ENCODE results near the gene CLEC14A. TPM values are rescaled to one million over a fixed set of nuclear protein-coding genes. Genes with fewer than 3 reads are reported as not detected.

Gene CLEC14A
- total and polyA plus RNA-seq, 9 donors, result 7.6 to 34.9 (median 13.0) TPM

DNA sequence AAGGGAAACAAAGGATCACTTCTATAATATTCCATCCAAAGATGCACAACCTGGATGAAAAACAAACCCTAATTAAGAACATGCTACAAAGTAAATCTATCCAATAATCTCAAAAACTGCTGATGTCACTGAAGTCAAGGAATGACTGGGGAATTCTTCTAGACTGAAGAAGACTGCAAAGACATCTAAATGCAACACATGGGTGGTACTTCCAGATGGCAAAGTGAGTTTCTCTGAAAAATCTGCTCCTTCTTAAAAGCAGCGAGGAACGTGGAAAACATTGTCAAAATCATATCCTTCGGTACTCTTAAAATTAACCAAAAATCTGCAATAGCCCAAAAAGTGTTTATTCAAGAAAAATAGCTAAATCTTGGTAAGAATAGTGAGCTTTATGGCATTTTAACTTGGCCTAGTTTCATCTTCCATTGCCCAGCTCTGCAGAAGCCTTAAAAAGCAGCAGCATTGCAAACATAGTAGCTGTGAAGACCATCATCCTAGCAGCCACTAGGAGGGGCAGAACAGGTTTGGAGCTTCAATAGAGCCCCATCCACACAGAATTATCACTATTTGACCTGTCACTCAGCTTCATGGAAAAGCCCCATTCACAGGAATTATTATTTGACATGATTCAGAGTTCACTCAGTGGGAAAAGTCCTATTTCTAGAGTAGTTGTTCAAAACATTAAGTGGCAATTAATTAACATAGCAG lies 7.4 kb downstream of the CLEC14A start:
- Histone ChIP-seq H3K27me3 (no peaks in the 10 kb centered on the region), H3K27ac (no peak overlapping the region), H3K4me3 (no peak overlapping the region), H3K9me3 (no peaks in the 10 kb centered on the region), H3K4me1 (ENCODE audit: insufficient read depth) (no peaks in the 10 kb centered on the region), H3K36me3 (no peaks in the 10 kb centered on the region)
- intact Hi-C loops (cut with DNase I), result no loop called here
- 92 to 96% (median 96%) methylated on average over 3 of the region's 3 CpGs for WGBS, 3 donors
- DNase-seq, result no peak
- TF ChIP-seq EP300 (IDR thresholded peaks at IDR 0.05) (no peak), POLR2A (IDR thresholded peaks at IDR 0.05) (no peak), CTCF (IDR thresholded peaks at IDR 0.05) (no peak)

GRCh38 chr14:38243696-38244240 lies 12.1 kb downstream of the CLEC14A start:
- H3K9me3 ChIP-seq, result no peaks in the 10 kb centered on the region
- no peak overlapping the region for H3K4me3 ChIP-seq
- TF ChIP-seq CTCF (IDR thresholded peaks at IDR 0.05) (no peak), POLR2A (IDR thresholded peaks at IDR 0.05) (no peak), EP300 (IDR thresholded peaks at IDR 0.05) (no peak)
- WGBS, 3 donors, result 41 to 45% (median 44%) methylated on average over 1 of the region's 1 CpG
- no peak for DNase-seq
- intact Hi-C loops (cut with DNase I), result no loop called here
- H3K36me3 ChIP-seq, result no peaks in the 10 kb centered on the region
- H3K4me1 ChIP-seq (ENCODE audit: insufficient read depth), result no peaks in the 10 kb centered on the region
- H3K27me3 ChIP-seq, result no peaks in the 10 kb centered on the region
- no peak overlapping the region for H3K27ac ChIP-seq

DNA sequence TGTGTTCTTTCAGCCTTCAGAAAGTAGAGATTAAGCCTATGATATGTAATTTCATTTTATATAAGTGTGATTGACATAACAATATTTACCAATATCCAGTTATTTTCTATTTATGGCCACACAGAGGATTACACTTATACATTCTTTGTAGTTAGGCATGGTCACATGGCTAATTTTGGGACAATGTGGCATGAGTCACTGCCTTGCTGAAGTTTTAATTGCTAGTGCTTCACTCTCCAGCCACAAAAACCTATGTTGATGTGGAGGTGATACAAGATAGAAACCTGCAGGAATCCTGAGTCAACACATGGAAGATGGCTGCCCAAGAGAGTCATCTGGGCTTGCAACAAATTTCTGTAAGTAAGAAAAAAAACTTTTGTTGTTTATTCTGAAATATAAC lies 17.0 kb downstream of the CLEC14A start:
- intact Hi-C loops (cut with DNase I), result no loop called here
- H3K9me3 ChIP-seq, result no peaks in the 10 kb centered on the region
- no peak overlapping the region for H3K4me3 ChIP-seq
- H3K36me3 ChIP-seq, result no peaks in the 10 kb centered on the region
- DNase-seq, result no peak
- no peak overlapping the region for H3K27ac ChIP-seq
- no peaks in the 10 kb centered on the region for H3K27me3 ChIP-seq
- H3K4me1 ChIP-seq (ENCODE audit: insufficient read depth), result no peaks in the 10 kb centered on the region
- TF ChIP-seq CTCF (IDR thresholded peaks at IDR 0.05) (no peak), EP300 (IDR thresholded peaks at IDR 0.05) (no peak), POLR2A (IDR thresholded peaks at IDR 0.05) (no peak)

DNA sequence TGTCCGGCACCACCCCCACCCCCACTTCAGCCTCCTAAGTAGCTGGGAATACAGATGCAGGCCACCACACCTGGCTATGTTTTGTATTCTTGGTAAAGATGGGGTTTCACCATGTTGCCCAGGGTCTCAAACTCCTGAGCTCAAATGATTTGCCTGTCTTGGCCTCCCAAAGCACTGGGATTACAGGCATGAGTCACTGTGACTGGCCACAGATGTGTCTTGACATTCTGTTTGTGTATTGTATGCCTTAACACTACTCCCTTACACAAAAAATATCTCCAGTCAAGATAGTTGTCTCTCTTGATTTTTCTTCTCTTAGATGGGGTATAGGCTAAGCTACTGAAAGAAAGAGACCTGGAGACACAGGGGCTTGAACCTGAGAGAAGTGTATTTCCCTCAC lies 17.6 kb downstream of the CLEC14A start:
- Histone ChIP-seq H3K36me3 (no peaks in the 10 kb centered on the region), H3K4me1 (ENCODE audit: insufficient read depth) (no peaks in the 10 kb centered on the region), H3K4me3 (no peak overlapping the region), H3K27me3 (no peaks in the 10 kb centered on the region), H3K27ac (no peak overlapping the region), H3K9me3 (no peaks in the 10 kb centered on the region)
- 71 to 86% (median 84%) methylated on average over 1 of the region's 1 CpG for WGBS, 3 donors
- TF ChIP-seq EP300 (IDR thresholded peaks at IDR 0.05), result no peak
- TF ChIP-seq POLR2A (IDR thresholded peaks at IDR 0.05), result no peak
- no peak for TF ChIP-seq CTCF (IDR thresholded peaks at IDR 0.05)
- intact Hi-C loops (cut with DNase I), result no loop called here
- DNase-seq, result no peak
